Endothelial cell of umbilical vein (primary cell): ENCODE data around the gene PCDH17. TPM values are rescaled to one million over a fixed set of nuclear protein-coding genes. Genes with fewer than 3 reads are reported as not detected.

Source experiments
- BruUV-seq: library from RNA; stranded (reverse); fragments of 400-500 nt; replicated peaks from 2 replicates; lab custom pipeline; 2021; lab: Mats Ljungman, UMichigan
- CTCF ChIA-PET: fragments of 300-600, 350-600 bp; sonication (Branson Sonifier 250); formaldehyde crosslinking; loops from one replicate; lab custom pipeline; 2021; ENCODE audit warnings: antibody characterized with exemption, inconsistent platforms; lab: Charles Lee
- POLR2A ChIA-PET: fragments of 300-600, 350-600 bp; sonication (Branson Sonifier 250); formaldehyde crosslinking; loops from one replicate; lab custom pipeline; 2021; ENCODE audit warnings: antibody characterized with exemption, inconsistent platforms; lab: Charles Lee
- DNase-seq: peaks from one replicate; pipeline ENCODE4 v3.0.0-alpha.2; 2011; ENCODE audit warnings: low read depth, low spot score
- FAIRE-seq: peaks from 2 replicates; lab custom pipeline; 2011; peaks lifted over from hg19 to GRCh38; lab: Jason Lieb, UNC
- H2AFZ ChIP-seq: 2 replicates; pipeline ENCODE4 v1.6.0; 2012; ENCODE audit warnings: low read depth, low read length, control low read depth, inconsistent platforms
- H3K27ac ChIP-seq: 2 replicates; pipeline ENCODE4 v1.5.1; 2011; ENCODE audit warnings: low read depth, mild to moderate bottlenecking, control low read depth, low read length, moderate library complexity; ENCODE audit not compliant: insufficient read depth
- H3K27me3 ChIP-seq, 2 experiments: 2 replicates each; pipeline versions ENCODE4 v1.6.0 to v1.6.1; 2011; ENCODE audit warnings: low read length in 2 of 2, mixed read lengths in 1 of 2; ENCODE audit not compliant: control insufficient read depth in 2 of 2, insufficient read depth in 2 of 2
- H3K36me3 ChIP-seq, 2 experiments: 2 replicates in 1 of 2; 3 replicates in 1 of 2; pipeline ENCODE4 v1.5.1; 2011; ENCODE audit warnings: low read length in 2 of 2, mild to moderate bottlenecking in 1 of 2, moderate library complexity in 1 of 2; ENCODE audit not compliant: control insufficient read depth in 2 of 2, insufficient read depth in 2 of 2; ENCODE audit errors: extremely low read depth in 1 of 2
- H3K4me1 ChIP-seq: 3 replicates; pipeline ENCODE4 v1.5.1; 2011; ENCODE audit warnings: mild to moderate bottlenecking, low read length; ENCODE audit not compliant: control insufficient read depth, insufficient read depth; ENCODE audit errors: extremely low read depth
- H3K4me2 ChIP-seq: 2 replicates; pipeline ENCODE4 v1.6.1; 2011; ENCODE audit warnings: low read length, control low read depth, mixed read lengths; ENCODE audit not compliant: insufficient read depth
- H3K4me3 ChIP-seq, 3 experiments: fragments of 200-600 bp in 1 of 3; sonication (generic), shearing (Covaris generic) in 1 of 3; replicated peaks in 1 of 3; 2 replicates each; pipeline ENCODE4 v1.5.1; 2011 to 2016; ENCODE audit warnings: control low read depth in 3 of 3, low read length in 3 of 3, mild to moderate bottlenecking in 2 of 3, inconsistent platforms in 1 of 3, low read depth in 1 of 3, moderate library complexity in 1 of 3; ENCODE audit not compliant: insufficient read depth in 1 of 3
- H3K79me2 ChIP-seq: 2 replicates; pipeline ENCODE4 v1.6.0; 2012; ENCODE audit warnings: low read length, inconsistent platforms; ENCODE audit not compliant: control insufficient read depth, insufficient read depth
- H3K9ac ChIP-seq: replicated peaks from 2 replicates; pipeline ENCODE3; 2011; ENCODE audit warnings: low read length, control low read depth; ENCODE audit not compliant: insufficient read depth; ENCODE audit errors: extremely low read depth
- H3K9me1 ChIP-seq: replicated peaks from 3 replicates; pipeline ENCODE4 v1.6.0; 2011; ENCODE audit warnings: mild to moderate bottlenecking, low read length; ENCODE audit not compliant: control insufficient read depth, insufficient read depth; ENCODE audit errors: extremely low read depth
- H3K9me3 ChIP-seq: replicated peaks from 2 replicates; pipeline ENCODE4 v1.5.1; 2012; ENCODE audit warnings: low read length, inconsistent platforms; ENCODE audit not compliant: control insufficient read depth, insufficient read depth
- H4K20me1 ChIP-seq: replicated peaks from 2 replicates; pipeline ENCODE3; 2011; ENCODE audit warnings: mild to moderate bottlenecking, low read length; ENCODE audit not compliant: control insufficient read depth, insufficient read depth; ENCODE audit errors: extremely low read depth
- EZH2 ChIP-seq: IDR thresholded peaks from 2 replicates; pipeline ENCODE4 v1.6.1; 2012; ENCODE audit warnings: borderline replicate concordance, low read depth, mild to moderate bottlenecking, moderate library complexity, low read length, inconsistent platforms; ENCODE audit not compliant: severe bottlenecking
- FOS ChIP-seq: IDR thresholded peaks from 2 replicates; pipeline ENCODE4 v1.6.1; 2011; ENCODE audit warnings: mild to moderate bottlenecking, low read length, moderate library complexity, borderline replicate concordance; ENCODE audit not compliant: insufficient read depth
- GATA2 ChIP-seq: IDR thresholded peaks from 2 replicates; pipeline ENCODE4 v1.7.0; 2011; ENCODE audit warnings: low read depth, mild to moderate bottlenecking, moderate library complexity, mixed read lengths, low read length; ENCODE audit not compliant: insufficient read length, insufficient read depth
- JUN ChIP-seq: IDR thresholded peaks from 2 replicates; pipeline ENCODE4 v1.6.1; 2011; ENCODE audit warnings: borderline replicate concordance, low read depth; ENCODE audit not compliant: insufficient read length, insufficient read depth
- MYC ChIP-seq: IDR thresholded peaks from one replicate; pipeline ENCODE4 v1.6.1; 2011; ENCODE audit warnings: mild to moderate bottlenecking, low read depth, low read length
- POLR2A ChIP-seq: IDR thresholded peaks from 2 replicates; pipeline ENCODE4 v1.6.1; 2012; ENCODE audit warnings: low read depth, mild to moderate bottlenecking, control low read depth, low read length
- POLR2AphosphoS5 ChIP-seq: IDR thresholded peaks from 2 replicates; pipeline ENCODE4 v1.6.1; 2012; ENCODE audit warnings: low read depth, mild to moderate bottlenecking, control low read depth, low read length, moderate library complexity; ENCODE audit not compliant: insufficient read depth
- dilution Hi-C: fragments of 300-500 bp; cut with MboI; formaldehyde crosslinking; loops from one replicate; pipeline ENCODE4 v1.15.0; 2019; ENCODE audit warnings: low sequenced_read_pairs; ENCODE audit not compliant: extremely low pct_ligation_motif_present
- intact Hi-C: fragments of 100-400 bp; cut with micrococcal nuclease; formaldehyde crosslinking; loops from one replicate; pipeline ENCODE4 v1.10.0; 2022
- polyA plus RNA-seq, 4 experiments: library from polyadenylated mRNA; depleted of rRNA in 3 of 4; stranded (reverse) in 3 of 4; unstranded in 1 of 4; fragments of >200 nt; gene quantifications; 2 replicates each; pipeline versions ENCODE4 v1.2.1 to v1.2.3, GENCODE V29; 2011 to 2012; ENCODE audit warnings: missing spikeins in 1 of 4
- total RNA-seq: library from RNA; stranded (reverse); gene quantifications from 2 replicates; pipeline ENCODE4 v1.2.3, GENCODE V29; 2021
- TF ChIP-seq, protein P1 (sequence below), 2 donors: IDR thresholded peaks; 1 replicate in 1 of 2; 2 replicates in 1 of 2; pipeline ENCODE4 v1.5.1; 2011; ENCODE audit warnings: low read length in 2 of 2, mild to moderate bottlenecking in 2 of 2, moderate library complexity in 2 of 2, control low read depth in 1 of 2, inconsistent platforms in 1 of 2, low read depth in 1 of 2; ENCODE audit not compliant: insufficient read depth in 1 of 2; ENCODE audit errors: extremely low read depth in 1 of 2
- TF ChIP-seq, protein P2 (sequence below): IDR thresholded peaks from 2 replicates; pipeline ENCODE4 v1.6.1; 2011; ENCODE audit not compliant: insufficient read depth, insufficient read length

The PCDH17 gene
- total and polyA plus RNA-seq, 2 donors (not counting 3 experiments of a cell fraction or from before 2014, with no cell fraction given), result 2.1 to 4.2 TPM

- no peaks in the 10 kb centered on the region for H3K9me1 ChIP-seq
- FAIRE-seq (no peak), DNase-seq (no peak)
- intact Hi-C loops, result no loop called here
- ChIA-PET CTCF (no interaction called here), POLR2A (no interaction called here)
- no peak overlapping the region for H3K27ac ChIP-seq
- no peaks in the 10 kb centered on the region for H3K4me1 ChIP-seq
- no peak overlapping the region for H2AFZ ChIP-seq
- H3K4me2 ChIP-seq, result no peak overlapping the region
- no peaks in the 10 kb centered on the region for H4K20me1 ChIP-seq
- no peaks in the 10 kb centered on the region for H3K9me3 ChIP-seq
- H3K36me3 ChIP-seq, result no peaks in the 10 kb centered on the region
- BruUV-seq, result no TSS peak
- no peak for TF ChIP-seq FOS
- no peak for TF ChIP-seq MYC
- no peak for TF ChIP-seq EZH2
- no peak for TF ChIP-seq GATA2
- TF ChIP-seq POLR2AphosphoS5, result no peak
- TF ChIP-seq, protein P1, sequence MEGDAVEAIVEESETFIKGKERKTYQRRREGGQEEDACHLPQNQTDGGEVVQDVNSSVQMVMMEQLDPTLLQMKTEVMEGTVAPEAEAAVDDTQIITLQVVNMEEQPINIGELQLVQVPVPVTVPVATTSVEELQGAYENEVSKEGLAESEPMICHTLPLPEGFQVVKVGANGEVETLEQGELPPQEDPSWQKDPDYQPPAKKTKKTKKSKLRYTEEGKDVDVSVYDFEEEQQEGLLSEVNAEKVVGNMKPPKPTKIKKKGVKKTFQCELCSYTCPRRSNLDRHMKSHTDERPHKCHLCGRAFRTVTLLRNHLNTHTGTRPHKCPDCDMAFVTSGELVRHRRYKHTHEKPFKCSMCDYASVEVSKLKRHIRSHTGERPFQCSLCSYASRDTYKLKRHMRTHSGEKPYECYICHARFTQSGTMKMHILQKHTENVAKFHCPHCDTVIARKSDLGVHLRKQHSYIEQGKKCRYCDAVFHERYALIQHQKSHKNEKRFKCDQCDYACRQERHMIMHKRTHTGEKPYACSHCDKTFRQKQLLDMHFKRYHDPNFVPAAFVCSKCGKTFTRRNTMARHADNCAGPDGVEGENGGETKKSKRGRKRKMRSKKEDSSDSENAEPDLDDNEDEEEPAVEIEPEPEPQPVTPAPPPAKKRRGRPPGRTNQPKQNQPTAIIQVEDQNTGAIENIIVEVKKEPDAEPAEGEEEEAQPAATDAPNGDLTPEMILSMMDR (IDR thresholded peaks at IDR 0.05; ENCODE audit: extremely low read depth in 1 of 2, insufficient read depth in 1 of 2, low read depth in 1 of 2, low read length in 2 of 2), result no peak
- no peak for TF ChIP-seq JUN
- TF ChIP-seq, protein P2, sequence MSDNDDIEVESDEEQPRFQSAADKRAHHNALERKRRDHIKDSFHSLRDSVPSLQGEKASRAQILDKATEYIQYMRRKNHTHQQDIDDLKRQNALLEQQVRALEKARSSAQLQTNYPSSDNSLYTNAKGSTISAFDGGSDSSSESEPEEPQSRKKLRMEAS, result no peak
- no peak for TF ChIP-seq POLR2A
- no peak overlapping the region for H3K9ac ChIP-seq
- no peak overlapping the region for H3K4me3 ChIP-seq
- peaks cover 0 to 2% of the 10 kb centered on the region in 2 experiments for H3K27me3 ChIP-seq
- dilution Hi-C loops, result no loop called here
- H3K79me2 ChIP-seq, result no peaks in the 10 kb centered on the region
Measured at GRCh38 chr13:57583529-57583928, 48.0 kb upstream of the PCDH17 start.
